Activated naive CD8-positive, alpha-beta T cell treated with anti-CD3 and anti-CD28 coated beads, Interleukin-2, amount 50 U/mL, for 24 hours (primary cell): ENCODE data around the gene ARHGEF37.
"Not testable (repeated sequence)": the region's sequence is repeated elsewhere in the genome, so short reads cannot be mapped to it uniquely, and the experiment has no call there.

ENCODE experiments used
- ATAC-seq: fragments of 150-1000 bp; cut with Tn5 transposase; one replicate; pipeline ENCODE4 v1.10.0; 2021
- DNase-seq: peaks from one replicate; pipeline ENCODE4 v3.0.0; 2021
- H3K27ac Mint-ChIP-seq: one replicate; pipeline ENCODE4 v1.8.0; 2021; ENCODE audit warnings: mild to moderate bottlenecking, mixed read lengths
- H3K27me3 Mint-ChIP-seq: one replicate; pipeline ENCODE4 v1.8.0; 2021; ENCODE audit warnings: mixed read lengths
- H3K36me3 Mint-ChIP-seq: one replicate; pipeline ENCODE4 v1.8.0; 2021; ENCODE audit warnings: low read depth, mixed read lengths
- H3K4me1 Mint-ChIP-seq: one replicate; pipeline ENCODE4 v1.8.0; 2021; ENCODE audit warnings: mixed read lengths
- H3K4me3 Mint-ChIP-seq: one replicate; pipeline ENCODE4 v1.8.0; 2021; ENCODE audit warnings: mild to moderate bottlenecking, moderate library complexity, mixed read lengths
- H3K9me3 Mint-ChIP-seq: one replicate; pipeline ENCODE4 v1.8.0; 2021; ENCODE audit warnings: mixed read lengths

The ARHGEF37 gene, protein sequence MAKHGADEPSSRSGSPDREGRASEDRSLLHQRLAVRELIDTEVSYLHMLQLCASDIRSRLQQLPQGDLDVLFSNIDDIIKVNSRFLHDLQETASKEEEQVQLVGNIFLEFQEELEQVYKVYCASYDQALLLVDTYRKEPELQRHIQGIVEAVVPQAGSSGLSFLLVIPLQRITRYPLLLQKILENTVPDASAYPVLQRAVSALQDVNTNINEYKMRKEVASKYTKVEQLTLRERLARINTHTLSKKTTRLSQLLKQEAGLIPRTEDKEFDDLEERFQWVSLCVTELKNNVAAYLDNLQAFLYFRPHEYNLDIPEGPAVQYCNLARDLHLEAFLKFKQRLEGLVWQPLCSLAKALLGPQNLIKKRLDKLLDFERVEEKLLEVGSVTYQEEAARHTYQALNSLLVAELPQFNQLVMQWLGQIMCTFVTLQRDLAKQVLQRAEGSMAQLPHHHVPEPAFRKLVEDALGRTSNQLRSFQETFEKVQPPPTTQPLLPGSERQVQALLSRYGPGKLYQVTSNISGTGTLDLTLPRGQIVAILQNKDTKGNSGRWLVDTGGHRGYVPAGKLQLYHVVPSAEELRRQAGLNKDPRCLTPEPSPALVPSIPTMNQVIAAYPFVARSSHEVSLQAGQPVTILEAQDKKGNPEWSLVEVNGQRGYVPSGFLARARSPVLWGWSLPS

DNA sequence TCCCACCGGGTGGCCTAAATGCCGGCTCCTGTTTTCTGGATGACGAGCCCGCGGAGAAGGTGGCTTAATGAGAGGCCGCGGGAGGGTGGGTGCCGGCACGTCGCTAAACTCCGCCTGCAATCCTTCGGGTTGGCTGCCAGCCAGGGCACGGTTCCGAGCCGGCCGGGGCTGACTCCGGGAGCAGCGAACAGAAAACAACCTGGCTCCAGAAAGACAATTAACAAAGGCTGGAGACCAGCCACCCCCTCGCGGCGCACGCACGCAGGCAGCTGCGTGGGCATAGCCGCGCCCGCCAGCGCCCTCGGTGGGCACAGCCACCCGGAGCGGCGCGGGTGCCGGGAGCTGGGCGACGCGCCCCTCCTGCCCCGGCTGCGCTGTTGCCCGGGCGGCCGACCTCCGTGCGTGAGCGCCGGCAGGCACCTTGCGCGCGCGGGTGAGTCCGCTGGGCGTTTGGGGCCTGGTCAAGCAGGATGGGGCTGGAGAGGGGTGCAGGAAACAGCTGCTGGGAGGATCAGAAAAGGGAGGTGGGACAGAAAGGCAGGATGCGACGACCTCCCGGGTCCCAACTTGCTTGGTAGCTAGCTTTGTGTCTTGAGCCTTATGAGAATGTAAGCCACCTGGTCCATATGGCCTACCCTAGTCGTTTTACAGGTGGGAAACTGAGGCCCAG is at the start of gene ARHGEF37:
Gene ARHGEF37 (plus strand): TSS at position 307 of the 670 bp plus-strand sequence. CDS start 16,272 bp downstream, outside the sequence.
- Mint-ChIP-seq H3K4me1 (peaks cover 15% of the 10 kb centered on the region), H3K9me3 (no peaks in the 10 kb centered on the region), H3K27ac (peak within 1 kb of the TSS; percentile 27), H3K4me3 (peak within 1 kb of the TSS; percentile 65), H3K36me3 (no peaks in the 10 kb centered on the region), H3K27me3 (peaks cover 20% of the 10 kb centered on the region)
- peak; percentile 73 for ATAC-seq
- DNase-seq = peak; percentile 64

DNA sequence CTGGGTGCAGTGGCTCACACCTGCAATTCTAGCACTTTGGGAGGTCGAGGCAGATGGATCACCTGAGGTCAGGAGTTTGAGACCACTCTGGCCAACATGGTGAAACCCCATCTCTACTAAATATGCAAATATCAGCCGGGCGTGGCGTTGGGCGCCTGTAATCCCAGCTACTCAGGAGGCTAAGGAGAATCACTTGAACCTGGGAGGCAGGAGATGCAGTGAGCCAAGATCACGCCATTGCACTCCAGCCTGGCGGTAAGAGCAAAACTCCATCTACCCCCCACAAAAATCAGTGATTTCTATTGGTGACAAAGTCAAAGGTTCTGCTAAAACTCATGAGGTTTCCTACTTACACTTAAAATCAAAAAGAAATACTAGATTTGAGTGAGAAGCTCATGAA is 48.9 kb upstream of the ARHGEF37 start:
- ATAC-seq = no peak
- DNase-seq = no peak
- H3K4me1 Mint-ChIP-seq = peaks cover 83% of the 10 kb centered on the region
- H3K27me3 Mint-ChIP-seq = no peaks in the 10 kb centered on the region
- H3K9me3 Mint-ChIP-seq = no peaks in the 10 kb centered on the region
- H3K27ac Mint-ChIP-seq = no peak overlapping the region
- peaks cover 47% of the 10 kb centered on the region for H3K36me3 Mint-ChIP-seq
- no peak overlapping the region for H3K4me3 Mint-ChIP-seq

DNA sequence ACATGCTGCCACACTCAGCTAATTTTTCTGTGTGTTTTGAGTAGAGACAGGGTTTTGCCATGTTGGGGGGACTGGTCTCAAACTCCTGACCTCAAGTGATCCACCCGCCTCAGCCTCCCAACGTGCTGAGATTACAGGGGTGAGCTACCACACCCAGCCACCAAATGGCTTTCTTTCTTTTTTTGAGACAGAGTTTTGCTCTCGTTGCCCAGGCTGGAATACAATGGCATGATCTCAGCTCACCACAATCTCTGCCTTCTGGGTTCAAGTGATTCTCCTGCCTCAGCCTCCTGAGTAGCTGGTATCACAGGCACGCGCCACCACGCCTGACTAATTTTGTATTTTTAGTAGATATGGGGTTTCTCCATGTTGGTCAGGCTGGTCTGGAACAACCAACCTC is 45.5 kb upstream of the ARHGEF37 start:
- Mint-ChIP-seq H3K36me3 (peaks cover 60% of the 10 kb centered on the region), H3K4me1 (peaks cover 71% of the 10 kb centered on the region)
- not testable (repeated sequence) for ATAC-seq, H3K9me3 Mint-ChIP-seq, DNase-seq, H3K27ac Mint-ChIP-seq, H3K27me3 Mint-ChIP-seq, H3K4me3 Mint-ChIP-seq

DNA sequence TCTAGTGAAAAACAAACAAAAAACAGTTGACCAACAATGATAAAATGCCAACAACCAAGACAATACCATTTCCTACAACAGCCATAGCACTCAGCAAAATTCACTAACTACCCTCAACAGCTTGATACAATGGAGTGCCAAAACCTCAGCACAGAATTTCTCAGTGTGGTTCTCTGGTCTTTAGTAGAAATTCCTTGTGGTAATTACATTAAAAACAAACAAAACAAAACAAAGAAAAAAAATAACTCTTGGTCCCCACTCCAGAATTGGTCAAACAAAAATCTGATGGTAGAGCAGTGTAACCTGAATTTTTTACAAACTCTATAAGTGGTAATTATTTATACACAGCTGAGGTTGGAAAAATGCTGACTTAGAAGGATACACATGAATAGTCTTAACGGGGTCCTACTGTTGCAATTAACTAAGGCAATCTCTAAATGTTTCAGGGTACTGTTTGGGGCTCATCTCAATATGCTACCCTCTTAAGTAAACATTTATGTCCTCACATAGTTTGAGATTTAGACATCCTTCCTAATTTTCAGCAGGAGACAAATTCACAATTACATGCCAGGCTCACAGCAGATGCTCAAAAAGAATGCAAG is 43.8 kb upstream of the ARHGEF37 start:
- H3K9me3 Mint-ChIP-seq = no peaks in the 10 kb centered on the region
- ATAC-seq (no peak), DNase-seq (no peak)
- peaks cover 68% of the 10 kb centered on the region for H3K4me1 Mint-ChIP-seq
- no peak overlapping the region for H3K4me3 Mint-ChIP-seq
- H3K27ac Mint-ChIP-seq = no peak overlapping the region
- peaks cover 64% of the 10 kb centered on the region for H3K36me3 Mint-ChIP-seq
- no peaks in the 10 kb centered on the region for H3K27me3 Mint-ChIP-seq

DNA sequence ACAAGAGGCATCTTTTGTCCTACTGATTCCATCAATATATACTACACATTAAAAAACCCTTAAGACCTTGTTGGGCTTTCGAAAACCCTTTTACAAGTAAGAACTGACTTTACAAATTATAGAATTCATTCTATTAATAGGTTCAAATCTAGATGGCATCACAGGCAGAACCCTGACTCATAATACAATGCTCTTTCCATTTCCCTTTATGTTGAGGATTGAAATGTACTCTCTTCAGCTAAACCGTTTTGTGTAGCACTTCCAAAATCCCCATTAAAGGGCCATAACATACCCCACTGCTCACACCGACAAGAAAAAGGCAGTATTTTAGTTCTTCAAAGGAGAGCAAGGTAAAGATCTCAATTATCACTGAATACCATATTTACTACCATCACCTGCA is 41.2 kb upstream of the ARHGEF37 start:
- Mint-ChIP-seq H3K9me3 (no peaks in the 10 kb centered on the region), H3K36me3 (peaks cover 58% of the 10 kb centered on the region), H3K27me3 (no peaks in the 10 kb centered on the region), H3K4me1 (peaks cover 60% of the 10 kb centered on the region), H3K27ac (peak overlapping the region; percentile 69), H3K4me3 (peak overlapping the region; percentile 24)
- DNase-seq = no peak
- peak; percentile 24 for ATAC-seq

DNA sequence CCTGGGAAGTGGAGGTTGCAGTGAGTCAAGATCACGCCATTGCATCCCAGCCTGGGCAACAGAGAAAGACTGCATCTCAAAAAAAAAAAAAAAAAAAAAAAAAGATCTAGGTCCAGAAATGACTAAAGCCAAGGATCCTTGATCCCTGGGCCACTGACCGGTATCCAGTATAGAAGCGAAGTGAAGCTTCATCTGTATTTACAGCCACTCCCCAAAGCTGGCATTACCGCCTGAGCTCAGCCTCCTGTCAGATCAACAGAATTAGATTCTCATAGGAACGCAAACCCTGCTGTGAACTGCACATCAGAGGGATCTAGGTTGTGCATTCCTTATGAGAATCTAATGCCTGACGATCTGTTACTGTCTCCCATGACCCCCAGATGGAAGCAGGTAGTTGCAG is 39.4 kb upstream of the ARHGEF37 start:
- H3K4me1 Mint-ChIP-seq = peaks cover 62% of the 10 kb centered on the region
- H3K4me3 Mint-ChIP-seq = no peak overlapping the region
- H3K27ac Mint-ChIP-seq = no peak overlapping the region
- ATAC-seq (no peak), DNase-seq (no peak)
- H3K36me3 Mint-ChIP-seq = peaks cover 59% of the 10 kb centered on the region
- no peaks in the 10 kb centered on the region for H3K9me3 Mint-ChIP-seq
- no peaks in the 10 kb centered on the region for H3K27me3 Mint-ChIP-seq

DNA sequence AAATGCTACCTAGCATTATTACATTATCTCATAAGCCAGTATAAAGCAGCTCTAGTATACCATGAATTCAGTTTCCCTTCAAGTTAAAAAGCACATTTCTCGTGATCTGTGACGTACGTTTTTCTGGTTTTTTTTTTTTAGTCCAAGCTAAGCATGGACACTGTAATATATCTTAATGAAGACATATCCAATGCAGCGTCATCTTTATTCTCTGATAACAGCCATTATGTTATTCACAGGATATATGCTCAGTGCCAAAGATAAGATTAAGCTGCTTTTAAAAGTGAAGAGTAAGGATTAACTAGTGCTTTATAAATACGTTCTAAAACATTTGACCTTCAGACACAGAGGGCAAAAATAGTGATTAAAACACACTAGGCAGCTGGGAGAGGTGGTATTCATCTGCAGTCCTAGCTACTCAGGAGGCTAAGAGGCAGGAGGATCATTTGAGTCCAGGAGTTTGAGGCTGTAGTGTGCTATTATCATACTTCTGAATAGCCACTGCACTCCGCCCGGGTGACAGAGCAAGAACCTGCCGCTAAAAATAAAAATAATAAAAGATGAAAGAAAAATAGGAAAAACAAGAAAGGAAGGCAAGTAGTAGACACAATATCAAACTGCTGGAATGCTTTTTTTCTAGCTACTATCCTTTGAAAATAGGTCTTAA is 37.8 kb upstream of the ARHGEF37 start:
- Mint-ChIP-seq H3K4me1 (peaks cover 65% of the 10 kb centered on the region), H3K27ac (no peak overlapping the region), H3K27me3 (no peaks in the 10 kb centered on the region), H3K36me3 (peaks cover 64% of the 10 kb centered on the region), H3K4me3 (no peak overlapping the region), H3K9me3 (no peaks in the 10 kb centered on the region)
- ATAC-seq (no peak), DNase-seq (no peak)

DNA sequence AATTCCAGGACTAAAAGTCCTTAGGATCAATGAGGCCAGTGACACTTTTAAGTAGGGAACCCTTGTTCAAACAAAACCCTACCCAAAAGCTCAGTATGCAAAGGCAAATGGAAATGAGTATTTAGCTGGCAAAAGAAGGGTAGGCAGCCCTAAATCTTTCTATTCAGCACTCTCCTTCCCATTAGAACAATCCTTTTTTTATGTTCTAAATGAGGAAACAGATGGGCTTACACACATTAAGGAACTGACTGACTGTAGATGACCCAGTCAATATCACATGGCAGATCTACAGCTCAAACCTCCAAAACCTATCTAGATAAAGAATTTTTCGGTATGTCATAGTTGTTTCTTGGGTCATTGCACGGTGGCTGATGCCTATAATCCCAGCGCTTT is 37.3 kb upstream of the ARHGEF37 start:
- H3K36me3 Mint-ChIP-seq = peaks cover 66% of the 10 kb centered on the region
- H3K4me3 Mint-ChIP-seq = no peak overlapping the region
- no peaks in the 10 kb centered on the region for H3K9me3 Mint-ChIP-seq

DNA sequence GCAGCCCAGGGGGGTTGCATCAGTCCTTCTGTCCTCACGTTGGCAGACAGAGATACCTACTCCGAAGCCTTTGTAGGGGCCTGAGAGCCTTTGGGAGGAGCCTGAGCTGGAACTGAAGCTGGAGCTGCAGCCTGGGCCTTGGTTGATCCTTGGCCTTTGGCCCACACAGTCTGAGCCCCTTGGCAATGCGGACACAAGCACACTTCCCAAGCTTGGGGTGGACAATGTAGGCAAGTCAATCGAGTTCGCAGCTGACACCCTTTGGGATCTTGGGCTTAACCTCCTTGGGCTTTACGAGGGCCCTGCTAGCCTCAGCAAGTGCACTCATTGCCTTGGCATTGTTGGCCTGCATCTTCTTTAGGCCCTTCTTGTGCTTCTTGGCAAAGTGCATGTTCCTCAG is 36.0 kb upstream of the ARHGEF37 start:
- H3K4me3 Mint-ChIP-seq = no peak overlapping the region
- peaks cover 64% of the 10 kb centered on the region for H3K4me1 Mint-ChIP-seq
- H3K9me3 Mint-ChIP-seq = no peaks in the 10 kb centered on the region
- H3K27ac Mint-ChIP-seq = peak overlapping the region; percentile 27
- no peaks in the 10 kb centered on the region for H3K27me3 Mint-ChIP-seq
- ATAC-seq (no peak), DNase-seq (no peak)
- peaks cover 71% of the 10 kb centered on the region for H3K36me3 Mint-ChIP-seq

More for the DNA sequence above, 37.3 kb upstream of the ARHGEF37 start:
- H3K27ac Mint-ChIP-seq = no peak overlapping the region
- ATAC-seq (no peak), DNase-seq (no peak)
- peaks cover 69% of the 10 kb centered on the region for H3K4me1 Mint-ChIP-seq
- no peaks in the 10 kb centered on the region for H3K27me3 Mint-ChIP-seq

DNA sequence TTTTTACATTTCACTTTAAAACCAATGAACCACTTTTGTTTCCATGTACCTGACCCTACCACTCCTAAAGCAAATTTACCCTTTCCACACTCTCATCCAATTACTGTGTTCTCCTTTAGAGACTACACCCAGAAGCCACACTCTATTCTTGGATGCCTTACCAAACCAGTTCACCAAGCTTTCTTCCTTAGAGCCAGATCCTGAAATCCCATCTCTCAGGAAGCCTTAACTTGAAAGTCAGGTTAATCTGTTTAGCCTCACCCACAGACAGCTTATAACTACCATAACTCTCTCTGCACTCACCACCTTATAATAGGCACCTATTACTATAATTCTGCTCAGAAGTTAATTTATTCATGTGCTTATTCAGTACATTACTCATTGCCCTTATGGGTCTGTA is 34.3 kb upstream of the ARHGEF37 start:
- H3K4me1 Mint-ChIP-seq = peaks cover 59% of the 10 kb centered on the region
- peak overlapping the region; percentile 62 for H3K4me3 Mint-ChIP-seq
- H3K27me3 Mint-ChIP-seq = no peaks in the 10 kb centered on the region
- ATAC-seq = no peak
- H3K36me3 Mint-ChIP-seq = peaks cover 66% of the 10 kb centered on the region
- H3K9me3 Mint-ChIP-seq = no peaks in the 10 kb centered on the region
- DNase-seq = no peak
- H3K27ac Mint-ChIP-seq = peak overlapping the region; percentile 72

DNA sequence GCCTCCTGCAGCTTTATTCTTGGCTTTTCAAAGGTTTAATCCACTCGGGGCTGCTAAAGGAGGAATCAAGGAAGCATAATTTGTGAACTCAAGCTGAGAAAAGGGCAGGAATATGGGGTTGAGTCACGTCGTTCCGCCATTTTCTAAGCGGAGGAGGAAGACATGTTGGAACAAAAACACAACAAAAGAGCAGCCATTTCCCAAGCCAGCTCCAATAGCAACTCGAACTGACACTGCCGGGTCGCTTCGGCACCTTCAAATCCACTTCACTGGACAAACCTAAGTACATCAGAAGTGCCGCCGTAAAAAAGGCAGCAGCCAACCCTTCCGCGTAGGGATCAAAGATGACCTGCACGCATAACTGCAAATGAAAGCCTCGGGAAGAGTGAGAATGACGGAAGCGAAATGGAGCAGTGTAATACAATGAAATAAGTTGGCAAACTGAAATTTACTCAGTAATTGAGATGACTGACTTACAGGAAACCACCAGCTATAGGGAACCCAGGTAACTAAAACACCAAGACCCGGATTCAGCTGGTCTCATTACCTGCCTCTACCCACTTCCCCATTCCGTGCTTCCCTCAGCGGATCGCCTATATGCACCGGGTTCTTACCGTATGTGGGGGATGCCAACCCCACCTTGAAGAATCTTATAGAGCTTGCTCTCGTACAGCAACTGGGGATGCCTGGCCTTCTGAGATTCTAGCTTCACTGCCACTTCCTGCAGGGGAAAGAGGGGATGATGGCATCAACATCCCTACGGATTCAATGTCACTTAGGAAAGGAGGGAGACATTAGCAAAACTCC is 31.6 kb upstream of the ARHGEF37 start:
- DNase-seq (peak; percentile 26), ATAC-seq (no peak)
- Mint-ChIP-seq H3K27ac (peak overlapping the region; percentile 99), H3K4me1 (peaks cover 51% of the 10 kb centered on the region), H3K9me3 (no peaks in the 10 kb centered on the region), H3K27me3 (no peaks in the 10 kb centered on the region), H3K4me3 (peak overlapping the region; percentile 99), H3K36me3 (peaks cover 50% of the 10 kb centered on the region)

DNA sequence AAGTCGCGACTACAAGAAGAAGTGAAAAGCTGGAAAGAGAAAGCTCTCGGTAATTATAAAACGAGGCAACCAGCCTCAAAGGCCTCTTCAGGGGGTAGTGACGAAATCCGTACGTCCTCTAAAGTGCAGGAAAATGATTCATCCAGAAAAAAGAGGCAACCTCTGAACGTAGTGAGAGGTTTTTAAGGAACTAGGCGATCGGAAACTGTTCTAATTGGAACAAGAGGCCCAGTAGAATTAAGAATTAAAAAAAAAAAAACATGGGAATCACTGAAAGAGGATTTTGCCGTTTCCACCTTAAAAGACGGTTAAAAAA is 31.1 kb upstream of the ARHGEF37 start:
- Mint-ChIP-seq H3K9me3 (no peaks in the 10 kb centered on the region), H3K36me3 (peaks cover 50% of the 10 kb centered on the region), H3K27ac (peak overlapping the region; percentile 99), H3K4me1 (peaks cover 49% of the 10 kb centered on the region), H3K27me3 (no peaks in the 10 kb centered on the region), H3K4me3 (peak overlapping the region; percentile 99)
- DNase-seq (no peak), ATAC-seq (no peak)

DNA sequence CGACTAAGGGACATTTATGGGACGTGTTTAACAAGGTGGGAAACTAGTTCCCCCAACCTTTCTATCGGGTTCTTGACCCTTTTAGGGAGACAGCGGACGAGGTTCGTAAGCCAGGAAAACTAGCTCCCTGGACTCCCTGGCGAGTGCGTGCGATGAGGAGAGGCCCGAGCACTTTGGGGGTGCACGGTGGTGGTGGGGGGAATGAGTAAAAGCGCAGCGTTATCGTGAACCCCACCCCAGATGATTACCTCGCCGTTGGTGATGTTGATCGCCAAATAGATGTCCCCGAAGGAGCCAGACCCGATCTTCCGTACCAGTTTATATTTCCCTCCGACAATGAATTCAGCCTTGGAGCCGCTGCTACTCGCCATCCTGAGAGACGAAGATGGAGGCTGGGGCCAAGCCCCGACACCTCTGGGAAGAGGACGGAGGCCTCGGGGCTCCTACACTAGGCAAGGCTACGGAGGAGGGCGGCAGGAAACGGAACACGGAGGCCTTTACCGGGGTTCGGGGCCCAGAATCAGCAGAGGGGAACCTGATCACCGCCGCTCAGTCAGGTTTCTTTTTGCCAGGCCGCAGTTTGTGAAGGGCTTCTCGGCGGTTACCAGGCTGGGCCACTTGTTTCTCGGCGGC is 30.6 kb upstream of the ARHGEF37 start:
- Mint-ChIP-seq H3K27ac (peak overlapping the region; percentile 99), H3K4me3 (peak overlapping the region; percentile 99), H3K9me3 (no peaks in the 10 kb centered on the region), H3K4me1 (peaks cover 45% of the 10 kb centered on the region), H3K27me3 (no peaks in the 10 kb centered on the region), H3K36me3 (peaks cover 46% of the 10 kb centered on the region)
- ATAC-seq (peak; percentile 3), DNase-seq (no peak)
